Neural crest cell (in vitro differentiated cells): ENCODE results near the gene TPRX1. TPM values are rescaled to one million over a fixed set of nuclear protein-coding genes. Genes with fewer than 3 reads are reported as not detected.
"Not testable (repeated sequence)": the region's sequence is repeated elsewhere in the genome, so short reads cannot be mapped to it uniquely, and the experiment has no call there.

Source experiments
- DNase-seq: peaks from one replicate; pipeline ENCODE4 v3.0.0; 2021; ENCODE audit warnings: low read depth, mixed read lengths, low spot score
- H3K27ac Mint-ChIP-seq: one replicate; pipeline ENCODE4 v1.8.0; 2021; ENCODE audit warnings: mild to moderate bottlenecking, mixed read lengths; ENCODE audit not compliant: unreplicated experiment
- H3K27me3 Mint-ChIP-seq: 2 replicates; pipeline ENCODE4 v1.8.0; 2021; ENCODE audit warnings: low read depth, mild to moderate bottlenecking, mixed read lengths
- H3K36me3 Mint-ChIP-seq: 2 replicates; pipeline ENCODE4 v1.8.0; 2021; ENCODE audit warnings: low read depth, mild to moderate bottlenecking, mixed read lengths
- H3K4me1 Mint-ChIP-seq: 2 replicates; pipeline ENCODE4 v1.8.0; 2021; ENCODE audit warnings: mixed read lengths
- H3K4me3 Mint-ChIP-seq: one replicate; pipeline ENCODE4 v1.8.0; 2021; ENCODE audit warnings: mild to moderate bottlenecking, mixed read lengths
- H3K9me3 Mint-ChIP-seq: 2 replicates; pipeline ENCODE4 v1.8.0; 2021; ENCODE audit warnings: mixed read lengths
- total RNA-seq: library from RNA; stranded (reverse); gene quantifications from 2 replicates; pipeline ENCODE4 v1.2.1, GENCODE V29; 2021
- TF ChIP-seq, protein P1 (sequence below): fragments of 200-600 bp; sonication (generic); conservative IDR thresholded peaks from 2 replicates; pipeline ENCODE4 v1.5.0; 2021; ENCODE audit warnings: antibody characterized with exemption, mild to moderate bottlenecking

Gene TPRX1
- total RNA-seq, 1 donor from 2014 or later = not detected

- no peak for DNase-seq
- no peaks in the 10 kb centered on the region for H3K9me3 Mint-ChIP-seq
- H3K4me1 Mint-ChIP-seq = peaks cover 17% of the 10 kb centered on the region
- H3K27ac Mint-ChIP-seq = peak within 1 kb of the TSS; percentile 16
- no peaks in the 10 kb centered on the region for H3K36me3 Mint-ChIP-seq
- H3K27me3 Mint-ChIP-seq = peaks cover 22% of the 10 kb centered on the region
- TF ChIP-seq, protein P1, sequence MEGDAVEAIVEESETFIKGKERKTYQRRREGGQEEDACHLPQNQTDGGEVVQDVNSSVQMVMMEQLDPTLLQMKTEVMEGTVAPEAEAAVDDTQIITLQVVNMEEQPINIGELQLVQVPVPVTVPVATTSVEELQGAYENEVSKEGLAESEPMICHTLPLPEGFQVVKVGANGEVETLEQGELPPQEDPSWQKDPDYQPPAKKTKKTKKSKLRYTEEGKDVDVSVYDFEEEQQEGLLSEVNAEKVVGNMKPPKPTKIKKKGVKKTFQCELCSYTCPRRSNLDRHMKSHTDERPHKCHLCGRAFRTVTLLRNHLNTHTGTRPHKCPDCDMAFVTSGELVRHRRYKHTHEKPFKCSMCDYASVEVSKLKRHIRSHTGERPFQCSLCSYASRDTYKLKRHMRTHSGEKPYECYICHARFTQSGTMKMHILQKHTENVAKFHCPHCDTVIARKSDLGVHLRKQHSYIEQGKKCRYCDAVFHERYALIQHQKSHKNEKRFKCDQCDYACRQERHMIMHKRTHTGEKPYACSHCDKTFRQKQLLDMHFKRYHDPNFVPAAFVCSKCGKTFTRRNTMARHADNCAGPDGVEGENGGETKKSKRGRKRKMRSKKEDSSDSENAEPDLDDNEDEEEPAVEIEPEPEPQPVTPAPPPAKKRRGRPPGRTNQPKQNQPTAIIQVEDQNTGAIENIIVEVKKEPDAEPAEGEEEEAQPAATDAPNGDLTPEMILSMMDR = no peak
- H3K4me3 Mint-ChIP-seq = no peak within 1 kb of the TSS
Measured at GRCh38 chr19:47821460-47822020, 17.2 kb upstream of the TPRX1 start, which contains the start of gene CRX. Gene CRX, plus strand, starts transcription at chr19:47821937. Its CDS starts 12,507 bp downstream, at chr19:47834444.

DNA sequence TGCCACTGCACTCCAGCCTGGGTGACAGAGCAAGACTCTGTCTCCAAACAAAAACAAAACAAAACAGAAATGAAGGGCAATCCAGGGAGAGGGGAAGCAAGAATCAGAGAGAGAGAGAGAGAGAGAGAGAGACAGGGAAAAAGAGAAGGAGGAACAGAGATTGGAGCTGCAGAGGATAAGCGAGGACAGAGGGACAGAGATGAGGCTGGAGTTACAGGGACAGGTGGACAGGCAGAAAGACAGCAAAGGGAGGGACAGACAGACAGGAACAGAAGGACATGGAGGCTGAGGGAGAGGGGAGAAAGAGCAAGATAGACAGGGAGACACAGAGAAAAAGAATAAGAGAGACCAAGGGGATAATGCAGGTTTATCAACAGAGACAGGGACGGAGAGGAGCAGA, 16.1 kb upstream of the TPRX1 start:
- Mint-ChIP-seq H3K36me3 (no peaks in the 10 kb centered on the region), H3K27me3 (peaks cover 22% of the 10 kb centered on the region), H3K9me3 (no peaks in the 10 kb centered on the region), H3K27ac (no peak overlapping the region), H3K4me1 (peaks cover 17% of the 10 kb centered on the region), H3K4me3 (no peak overlapping the region)
- TF ChIP-seq, protein P1 = no peak
- DNase-seq = no peak

DNA sequence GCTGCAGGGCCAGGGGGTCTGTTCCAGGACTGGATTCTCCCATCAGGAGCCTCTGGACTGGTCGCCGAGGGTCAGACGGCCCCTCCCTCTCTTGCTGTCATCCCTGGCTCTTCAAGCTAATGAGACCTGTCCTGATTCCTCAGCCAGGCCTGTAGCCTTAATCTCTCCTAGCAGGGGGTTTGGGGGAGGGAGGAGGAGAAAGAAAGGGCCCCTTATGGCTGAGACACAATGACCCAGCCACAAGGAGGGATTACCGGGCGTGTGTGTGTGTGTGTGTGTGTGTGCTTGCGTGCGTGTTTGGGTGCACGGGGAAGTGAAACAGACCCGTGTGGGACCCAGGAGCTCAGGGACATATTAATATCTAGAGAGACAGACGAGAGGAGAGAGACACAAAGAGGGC, 15.5 kb upstream of the TPRX1 start:
- H3K27me3 Mint-ChIP-seq = peaks cover 22% of the 10 kb centered on the region
- no peaks in the 10 kb centered on the region for H3K36me3 Mint-ChIP-seq
- H3K27ac Mint-ChIP-seq = no peak overlapping the region
- TF ChIP-seq, protein P1 = no peak
- DNase-seq = no peak
- no peaks in the 10 kb centered on the region for H3K9me3 Mint-ChIP-seq
- H3K4me1 Mint-ChIP-seq = peaks cover 17% of the 10 kb centered on the region
- no peak overlapping the region for H3K4me3 Mint-ChIP-seq

GRCh38 chr19:47818221-47818620, 13.9 kb upstream of the TPRX1 start:
- not testable (repeated sequence) for H3K27ac Mint-ChIP-seq, H3K36me3 Mint-ChIP-seq, H3K9me3 Mint-ChIP-seq, DNase-seq, H3K4me3 Mint-ChIP-seq
- Mint-ChIP-seq H3K4me1 (peaks cover 17% of the 10 kb centered on the region), H3K27me3 (peaks cover 22% of the 10 kb centered on the region)

DNA sequence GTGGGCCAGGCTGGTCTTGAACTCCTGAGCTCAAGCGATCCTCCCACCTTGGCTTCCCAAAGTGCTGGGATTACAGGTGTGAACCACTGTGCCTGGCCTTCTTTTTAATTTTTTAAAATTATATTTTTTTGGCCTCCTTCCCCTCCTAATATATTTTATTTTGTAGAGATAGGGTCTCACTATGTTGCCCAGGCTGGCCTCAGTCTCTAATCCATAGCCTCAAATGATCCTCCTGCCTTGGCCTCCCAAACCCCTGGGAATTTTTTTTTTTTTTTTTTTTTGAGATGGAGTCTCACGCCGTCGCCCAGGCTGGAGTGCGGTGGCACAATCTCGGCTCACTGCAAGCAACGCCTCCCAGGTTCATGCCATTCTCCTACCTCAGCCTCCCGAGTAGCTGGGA, 11.9 kb upstream of the TPRX1 start:
- not testable (repeated sequence) for H3K9me3 Mint-ChIP-seq, H3K4me3 Mint-ChIP-seq, H3K36me3 Mint-ChIP-seq, DNase-seq, H3K27ac Mint-ChIP-seq
- peaks cover 17% of the 10 kb centered on the region for H3K4me1 Mint-ChIP-seq
- H3K27me3 Mint-ChIP-seq = peaks cover 22% of the 10 kb centered on the region

- H3K9me3 Mint-ChIP-seq = no peaks in the 10 kb centered on the region
- H3K4me3 Mint-ChIP-seq = no peak overlapping the region
- no peaks in the 10 kb centered on the region for H3K36me3 Mint-ChIP-seq
- peaks cover 6% of the 10 kb centered on the region for H3K27me3 Mint-ChIP-seq
- H3K4me1 Mint-ChIP-seq = no peaks in the 10 kb centered on the region
- no peak overlapping the region for H3K27ac Mint-ChIP-seq
- TF ChIP-seq, protein P1 = peak; percentile 2
- DNase-seq = no peak
Measured at GRCh38 chr19:47813995-47814328, 9.6 kb upstream of the TPRX1 start.
